CD14-positive monocyte (primary cell): Measurements from ENCODE around the gene EIF4A3. TPM values are rescaled to one million over a fixed set of nuclear protein-coding genes. Genes with fewer than 3 reads are reported as not detected.

ENCODE experiments used
- DNase-seq, 3 donors: peaks; one replicate each; pipeline ENCODE4 v3.0.0-alpha.2; 2011 to 2022
- H2AFZ ChIP-seq: 2 replicates; pipeline ENCODE4 v1.6.0; 2012; ENCODE audit warnings: mild to moderate bottlenecking, low read depth, low read length, inconsistent platforms; ENCODE audit not compliant: insufficient read depth, poor library complexity, severe bottlenecking
- H3K27ac ChIP-seq, 2 donors: 1 replicate in 1 of 2; 2 replicates in 1 of 2; pipeline ENCODE4 v1.5.1; 2012 to 2013; ENCODE audit warnings: low read length in 2 of 2, control low read depth in 1 of 2, inconsistent platforms in 1 of 2, low read depth in 1 of 2, mild to moderate bottlenecking in 1 of 2
- H3K27me3 ChIP-seq, 2 donors: one replicate each; pipeline versions ENCODE4 v1.6.0 to v1.6.1; 2011 to 2013; ENCODE audit warnings: low read length in 2 of 2; ENCODE audit not compliant: control insufficient read depth in 2 of 2, insufficient read depth in 2 of 2
- H3K36me3 ChIP-seq, 2 donors: replicated peaks in 1 of 2; 1 replicate in 1 of 2; 2 replicates in 1 of 2; pipeline versions ENCODE4 v1.5.1 to v1.6.1; 2012 to 2013; ENCODE audit warnings: low read length in 2 of 2, control low read depth in 1 of 2, inconsistent platforms in 1 of 2, mild to moderate bottlenecking in 1 of 2; ENCODE audit not compliant: insufficient read depth in 2 of 2, control insufficient read depth in 1 of 2
- H3K4me1 ChIP-seq, 2 donors: 1 replicate in 1 of 2; 2 replicates in 1 of 2; pipeline versions ENCODE4 v1.5.1 to v1.6.1; 2012 to 2013; ENCODE audit warnings: low read length in 2 of 2, control low read depth in 1 of 2, inconsistent platforms in 1 of 2, mild to moderate bottlenecking in 1 of 2, moderate library complexity in 1 of 2; ENCODE audit not compliant: insufficient read depth in 2 of 2, control insufficient read depth in 1 of 2
- H3K4me2 ChIP-seq: replicated peaks from 2 replicates; pipeline ENCODE3; 2012; ENCODE audit warnings: low read length, moderate library complexity, mild to moderate bottlenecking; ENCODE audit not compliant: poor library complexity, severe bottlenecking; ENCODE audit errors: extremely low read depth
- H3K4me3 ChIP-seq, 3 experiments: fragments of 200-600 bp in 1 of 3; sonication (generic) in 1 of 3; replicated peaks in 1 of 3; 1 replicate in 2 of 3; 2 replicates in 1 of 3; pipeline ENCODE4 v1.5.1; 2011 to 2013; ENCODE audit warnings: low read length in 3 of 3, mild to moderate bottlenecking in 3 of 3, control low read depth in 2 of 3, low read depth in 2 of 3, inconsistent platforms in 1 of 3, moderate library complexity in 1 of 3
- H3K79me2 ChIP-seq: 2 replicates; pipeline ENCODE4 v1.6.0; 2012; ENCODE audit warnings: mild to moderate bottlenecking, control low read depth, inconsistent platforms, low read length, moderate library complexity; ENCODE audit not compliant: insufficient read depth
- H3K9ac ChIP-seq: 2 replicates; pipeline ENCODE4 v1.6.0; 2017; ENCODE audit warnings: low read length, mild to moderate bottlenecking; ENCODE audit not compliant: insufficient read depth, poor library complexity, severe bottlenecking
- H3K9me3 ChIP-seq, 2 donors: replicated peaks in 1 of 2; 1 replicate in 1 of 2; 2 replicates in 1 of 2; pipeline versions ENCODE4 v1.5.1 to v1.6.1; 2012 to 2013; ENCODE audit warnings: low read length in 2 of 2, control low read depth in 1 of 2; ENCODE audit not compliant: control insufficient read depth in 1 of 2, insufficient read depth in 1 of 2
- H4K20me1 ChIP-seq: 2 replicates; pipeline ENCODE4 v1.6.0; 2012; ENCODE audit warnings: mild to moderate bottlenecking, low read length, control low read depth, moderate library complexity; ENCODE audit not compliant: insufficient read depth
- H3K27ac Mint-ChIP-seq, 7 donors: one replicate each; pipeline ENCODE4 v1.8.0; 2020; ENCODE audit warnings: mild to moderate bottlenecking in 7 of 7, mixed read lengths in 7 of 7, moderate library complexity in 6 of 7, inconsistent platforms in 2 of 7
- H3K27me3 Mint-ChIP-seq, 3 donors: one replicate each; pipeline ENCODE4 v1.8.0; 2021 to 2022; ENCODE audit warnings: low read depth in 3 of 3, mild to moderate bottlenecking in 3 of 3, mixed read lengths in 3 of 3, moderate library complexity in 3 of 3, inconsistent platforms in 1 of 3
- H3K36me3 Mint-ChIP-seq, 2 donors: one replicate each; pipeline ENCODE4 v1.8.0; 2020; ENCODE audit warnings: mixed read lengths in 2 of 2, inconsistent platforms in 1 of 2, mild to moderate bottlenecking in 1 of 2
- H3K4me1 Mint-ChIP-seq: one replicate; pipeline ENCODE4 v1.8.0; 2020; ENCODE audit warnings: mild to moderate bottlenecking, mixed read lengths
- H3K4me3 Mint-ChIP-seq, 2 donors: one replicate each; pipeline ENCODE4 v1.8.0; 2020; ENCODE audit warnings: mild to moderate bottlenecking in 2 of 2, mixed read lengths in 2 of 2, moderate library complexity in 1 of 2
- H3K9me3 Mint-ChIP-seq, 7 donors: one replicate each; pipeline ENCODE4 v1.8.0; 2020 to 2022; ENCODE audit warnings: mixed read lengths in 7 of 7, mild to moderate bottlenecking in 6 of 7, moderate library complexity in 6 of 7, inconsistent platforms in 2 of 7
- WGBS: methylation state at CpG from one replicate; pipeline ENCODE4 v1.1.5; 2013; ENCODE audit warnings: missing lambda C conversion rate; ENCODE audit not compliant: insufficient coverage; 5-methylcytosine and 5-hydroxymethylcytosine counted together
- intact Hi-C, 2 donors: fragments of 100-400 bp; cut with micrococcal nuclease; formaldehyde crosslinking; loops; one replicate each; pipeline versions ENCODE4 v1.15.0 to v1.15.1; 2023
- polyA plus RNA-seq, 3 donors: library from polyadenylated mRNA; depleted of rRNA in 1 of 3; unstranded in 2 of 3; stranded (reverse) in 1 of 3; fragments of 300-500 nt in 2 of 3; fragments of >200 nt in 1 of 3; fragmentation: Illumina TruSeq in 2 of 3; gene quantifications; 1 replicate in 2 of 3; 2 replicates in 1 of 3; pipeline ENCODE4 v1.2.3, GENCODE V29; 2012 to 2021
- TF ChIP-seq, protein P1 (sequence below): fragments of 200-600 bp; IDR thresholded peaks from one replicate; pipeline ENCODE4 v1.8.0; 2022; ENCODE audit warnings: antibody characterized with exemption, mild to moderate bottlenecking

The EIF4A3 gene
- polyA plus RNA-seq, 3 donors: 101 to 180 (median 106) TPM

GRCh38 chr17:80173126-80173525 lies 26.2 kb upstream of the EIF4A3 start:
- H3K27ac ChIP-seq: no peak overlapping the region
- H3K9me3 ChIP-seq: no peaks in the 10 kb centered on the region
- intact Hi-C loops: no loop called here
- no peaks in the 10 kb centered on the region for H3K4me1 ChIP-seq
- no peaks in the 10 kb centered on the region for H3K79me2 ChIP-seq
- H3K27me3 ChIP-seq: no peaks in the 10 kb centered on the region
- H3K4me2 ChIP-seq: no peak overlapping the region
- no peak for DNase-seq
- Mint-ChIP-seq H3K4me1 (peaks cover 2% of the 10 kb centered on the region), H3K4me3 (no peak overlapping the region), H3K9me3 (peaks cover 0 to 8% (median 0%) of the 10 kb centered on the region in 7 donors), H3K36me3 (no peaks in the 10 kb centered on the region), H3K27me3 (peaks cover 3 to 16% (median 4%) of the 10 kb centered on the region in 3 donors), H3K27ac (no peak overlapping the region)
- no CpG with 5 or more reads among the region's 12 CpGs for WGBS
- no peak overlapping the region for H3K4me3 ChIP-seq
- no peak overlapping the region for H2AFZ ChIP-seq
- TF ChIP-seq, protein P1, sequence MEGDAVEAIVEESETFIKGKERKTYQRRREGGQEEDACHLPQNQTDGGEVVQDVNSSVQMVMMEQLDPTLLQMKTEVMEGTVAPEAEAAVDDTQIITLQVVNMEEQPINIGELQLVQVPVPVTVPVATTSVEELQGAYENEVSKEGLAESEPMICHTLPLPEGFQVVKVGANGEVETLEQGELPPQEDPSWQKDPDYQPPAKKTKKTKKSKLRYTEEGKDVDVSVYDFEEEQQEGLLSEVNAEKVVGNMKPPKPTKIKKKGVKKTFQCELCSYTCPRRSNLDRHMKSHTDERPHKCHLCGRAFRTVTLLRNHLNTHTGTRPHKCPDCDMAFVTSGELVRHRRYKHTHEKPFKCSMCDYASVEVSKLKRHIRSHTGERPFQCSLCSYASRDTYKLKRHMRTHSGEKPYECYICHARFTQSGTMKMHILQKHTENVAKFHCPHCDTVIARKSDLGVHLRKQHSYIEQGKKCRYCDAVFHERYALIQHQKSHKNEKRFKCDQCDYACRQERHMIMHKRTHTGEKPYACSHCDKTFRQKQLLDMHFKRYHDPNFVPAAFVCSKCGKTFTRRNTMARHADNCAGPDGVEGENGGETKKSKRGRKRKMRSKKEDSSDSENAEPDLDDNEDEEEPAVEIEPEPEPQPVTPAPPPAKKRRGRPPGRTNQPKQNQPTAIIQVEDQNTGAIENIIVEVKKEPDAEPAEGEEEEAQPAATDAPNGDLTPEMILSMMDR: no peak
- H3K36me3 ChIP-seq: no peaks in the 10 kb centered on the region
- no peak overlapping the region for H3K9ac ChIP-seq
- no peaks in the 10 kb centered on the region for H4K20me1 ChIP-seq

DNA sequence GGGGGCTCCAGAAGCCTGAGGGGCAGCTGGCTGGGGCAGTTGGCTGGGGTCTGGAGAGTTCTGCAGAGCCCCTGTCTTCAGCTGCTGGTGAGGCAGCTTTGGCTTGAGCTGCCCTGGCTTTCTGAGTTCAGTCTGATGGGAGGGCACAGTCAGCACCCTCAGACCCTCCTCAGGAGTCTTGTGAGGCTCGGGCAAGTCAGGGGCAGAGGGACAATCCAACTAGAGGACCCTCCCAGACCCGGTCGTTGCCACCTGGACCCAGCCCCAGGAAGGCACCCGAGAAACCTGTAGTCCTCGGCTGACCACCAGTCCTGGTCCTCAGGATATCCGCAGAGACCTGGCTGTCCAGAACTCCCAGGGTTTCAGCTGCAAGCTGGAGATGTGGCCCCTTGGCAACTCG lies 24.8 kb upstream of the EIF4A3 start:
- Mint-ChIP-seq H3K27ac (no peak overlapping the region), H3K27me3 (peaks cover 2 to 17% (median 4%) of the 10 kb centered on the region in 3 donors), H3K4me1 (peaks cover 2% of the 10 kb centered on the region), H3K36me3 (no peaks in the 10 kb centered on the region), H3K9me3 (peaks cover 0 to 8% (median 0%) of the 10 kb centered on the region in 7 donors), H3K4me3 (no peak overlapping the region)
- H3K79me2 ChIP-seq: no peaks in the 10 kb centered on the region
- H3K9ac ChIP-seq: no peak overlapping the region
- no peak overlapping the region for H3K4me2 ChIP-seq
- no peak overlapping the region for H3K27ac ChIP-seq
- H4K20me1 ChIP-seq: no peaks in the 10 kb centered on the region
- no peaks in the 10 kb centered on the region for H3K27me3 ChIP-seq
- DNase-seq: no peak
- intact Hi-C loops: no loop called here
- 82% methylated on average over 7 of the region's 7 CpGs for WGBS
- no peaks in the 10 kb centered on the region for H3K9me3 ChIP-seq
- no peak overlapping the region for H2AFZ ChIP-seq
- no peaks in the 10 kb centered on the region for H3K4me1 ChIP-seq
- TF ChIP-seq, protein P1: no peak
- H3K36me3 ChIP-seq: no peaks in the 10 kb centered on the region
- H3K4me3 ChIP-seq: no peak overlapping the region
